HG02981 (cell line): ENCODE measurements around the gene NRG2.

Experiments used
- ATAC-seq: cut with Tn5 transposase; IDR thresholded peaks from one replicate; pipeline ENCODE4 v1.9.1; 2021; ENCODE audit warnings: mild to moderate bottlenecking, moderate library complexity; ENCODE audit not compliant: unreplicated experiment

Gene NRG2

GRCh38 chr5:139845846-139846681 lies 197.0 kb downstream of the NRG2 start:
- no peak for ATAC-seq

DNA sequence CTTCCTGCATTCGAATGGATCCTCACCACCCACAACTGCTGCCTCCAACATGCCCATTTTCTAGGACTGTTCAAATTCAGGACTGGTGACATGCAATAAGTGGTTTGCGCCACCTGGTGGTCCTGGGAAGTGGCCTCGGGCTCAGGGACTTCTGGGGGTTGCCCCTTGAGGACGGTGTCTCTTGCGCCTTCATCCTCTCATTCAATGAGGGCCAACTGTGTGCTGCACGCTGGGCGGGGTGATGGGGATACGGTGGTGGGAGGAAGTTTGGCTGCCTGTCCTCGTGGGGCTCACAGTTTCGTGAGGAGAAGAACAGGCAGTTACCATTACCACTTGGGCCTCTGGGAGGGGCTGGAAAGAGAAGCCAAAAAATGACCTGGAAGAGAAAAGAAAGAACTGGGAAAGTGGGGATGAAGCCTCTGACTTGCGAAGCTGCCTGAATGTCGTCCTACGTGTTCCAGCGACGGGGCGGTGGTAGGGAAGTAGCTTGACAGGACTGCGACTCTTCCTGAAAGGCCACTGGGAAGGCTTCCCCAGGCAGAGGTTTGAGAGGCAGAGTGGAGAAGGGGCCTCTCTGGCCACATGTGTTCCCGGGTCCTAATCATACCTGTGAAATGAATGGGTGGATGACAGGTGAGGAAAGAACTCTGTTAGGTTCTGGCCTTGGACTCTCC lies 198.5 kb downstream of the NRG2 start:
- peak; percentile 38 for ATAC-seq

DNA sequence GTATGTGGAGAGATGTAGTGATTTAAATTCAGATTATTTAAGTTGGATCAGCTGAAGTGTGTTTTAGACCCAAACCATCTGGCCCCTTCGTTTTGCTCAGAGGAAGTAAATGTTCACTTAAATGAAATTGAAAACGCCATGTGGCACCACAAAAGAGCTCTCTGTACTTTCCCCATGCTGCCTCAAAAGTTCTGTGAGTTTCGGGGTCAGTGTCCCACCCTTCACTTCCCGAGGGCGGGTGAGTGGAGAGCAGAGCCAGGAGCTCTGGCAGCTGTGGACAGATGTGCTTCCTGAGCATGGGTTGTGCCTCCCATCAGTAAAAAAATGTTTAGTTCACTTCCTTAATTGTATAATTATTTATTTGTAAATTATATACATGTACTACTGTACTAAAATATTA lies 199.1 kb downstream of the NRG2 start:
- no peak for ATAC-seq

DNA sequence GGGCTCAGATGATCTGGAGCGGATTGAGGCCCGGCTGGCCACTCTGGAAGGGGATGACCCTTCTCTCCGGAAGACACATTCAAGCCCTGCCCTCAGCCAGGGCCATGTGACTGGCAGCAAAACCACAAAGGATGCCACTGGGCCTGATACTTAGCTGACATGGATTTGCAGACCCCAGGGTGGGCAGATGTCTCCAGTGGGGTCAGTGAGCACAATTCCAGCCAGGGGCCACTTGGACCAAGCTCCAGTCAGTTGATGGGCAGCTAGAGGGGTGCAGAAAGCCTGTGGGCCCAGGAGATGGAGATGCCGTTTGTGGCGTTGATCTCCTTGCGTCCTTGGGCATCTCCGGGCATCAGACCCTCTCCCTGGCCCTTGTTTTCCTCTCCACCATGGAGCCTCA lies 200.8 kb downstream of the NRG2 start:
- no peak for ATAC-seq

- ATAC-seq, result no peak
These were observed 201.6 kb downstream of the NRG2 start for GRCh38 chr5:139841549-139841948.

DNA sequence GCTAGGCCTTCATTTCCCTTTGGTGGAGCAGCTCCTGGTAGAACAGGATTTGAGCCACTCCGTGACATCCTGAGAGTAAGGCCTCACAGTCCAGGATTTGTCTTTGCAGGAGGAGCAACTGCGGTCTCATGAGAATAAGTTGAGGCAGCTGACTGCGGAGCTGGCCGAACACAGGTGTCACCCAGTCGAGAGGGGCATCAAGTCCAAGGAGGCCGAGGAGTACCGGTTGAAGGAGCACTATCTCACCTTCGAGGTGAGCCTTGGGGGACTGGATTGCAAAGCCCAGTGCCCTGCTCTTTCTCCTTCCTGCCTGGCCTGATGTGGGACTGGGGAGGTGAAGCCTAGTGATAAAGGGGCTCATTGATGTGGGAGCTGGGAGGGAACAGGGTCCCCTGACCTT lies 203.2 kb downstream of the NRG2 start:
- ATAC-seq, result no peak

DNA sequence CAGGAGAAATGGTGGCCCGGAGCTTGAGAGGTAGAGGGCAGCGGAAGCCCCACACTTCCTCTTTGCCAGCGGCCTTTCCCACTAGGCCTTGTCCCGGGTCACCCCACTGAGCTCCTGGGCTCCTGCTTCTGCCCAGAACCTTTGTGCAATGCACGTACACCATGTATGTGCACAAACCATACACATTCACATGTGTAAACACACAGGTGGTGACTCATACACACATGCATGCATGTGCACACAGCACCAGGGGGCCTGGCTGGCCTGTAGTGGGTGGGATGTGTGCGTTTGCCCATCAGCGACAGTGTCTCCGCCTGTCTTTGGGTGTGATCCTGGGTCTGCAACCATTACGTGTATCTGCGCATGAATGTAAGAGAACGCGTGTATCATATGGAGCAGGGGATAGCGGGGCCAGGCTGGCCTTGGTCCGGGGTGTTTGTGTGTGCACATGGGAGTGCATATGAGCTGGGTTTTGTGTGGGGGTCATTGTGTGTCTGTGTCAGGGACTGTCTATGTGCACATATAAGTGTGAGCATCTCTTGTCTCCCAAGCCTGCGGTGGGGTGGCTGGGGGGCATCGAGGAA lies 203.8 kb downstream of the NRG2 start:
- ATAC-seq, result no peak

DNA sequence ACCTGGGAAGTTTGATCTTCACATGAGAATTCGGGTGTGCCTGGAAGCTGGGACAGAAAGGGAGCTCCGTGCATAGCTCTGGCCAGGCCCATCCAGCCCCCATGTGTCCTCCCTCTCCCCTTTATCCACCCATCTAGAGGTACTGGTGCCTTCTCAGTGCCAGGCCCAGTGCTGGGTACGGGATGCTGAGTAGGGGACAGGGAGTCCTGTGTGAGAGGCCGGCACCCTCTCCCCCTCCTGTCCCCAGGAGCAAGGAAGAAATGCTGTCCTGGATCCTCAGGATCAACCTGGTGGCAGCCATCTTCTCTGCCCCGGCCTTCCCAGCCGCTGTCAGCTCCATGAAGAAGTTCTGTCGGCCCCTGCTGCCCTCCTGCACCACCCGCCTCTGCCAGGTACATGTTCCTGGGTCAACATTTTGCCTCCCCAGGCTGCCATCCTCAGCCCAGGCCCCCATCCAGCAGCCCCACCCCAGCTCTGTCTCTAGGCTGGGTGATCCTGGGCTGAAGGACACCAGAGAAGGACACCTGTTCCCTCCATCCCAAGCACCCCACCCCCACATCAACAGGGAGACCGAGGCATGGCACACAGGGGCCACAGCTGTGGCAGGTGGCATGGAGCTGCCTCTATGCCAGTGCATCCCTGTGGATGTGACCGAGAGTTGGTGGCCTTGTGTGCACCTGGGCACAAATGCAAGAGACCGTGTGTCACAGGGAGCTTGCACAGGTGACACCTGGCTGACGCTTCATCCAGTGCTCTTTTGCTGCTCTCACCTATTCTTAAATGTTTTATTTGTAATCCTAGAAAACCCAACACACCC lies 204.5 kb downstream of the NRG2 start:
- no peak for ATAC-seq

DNA sequence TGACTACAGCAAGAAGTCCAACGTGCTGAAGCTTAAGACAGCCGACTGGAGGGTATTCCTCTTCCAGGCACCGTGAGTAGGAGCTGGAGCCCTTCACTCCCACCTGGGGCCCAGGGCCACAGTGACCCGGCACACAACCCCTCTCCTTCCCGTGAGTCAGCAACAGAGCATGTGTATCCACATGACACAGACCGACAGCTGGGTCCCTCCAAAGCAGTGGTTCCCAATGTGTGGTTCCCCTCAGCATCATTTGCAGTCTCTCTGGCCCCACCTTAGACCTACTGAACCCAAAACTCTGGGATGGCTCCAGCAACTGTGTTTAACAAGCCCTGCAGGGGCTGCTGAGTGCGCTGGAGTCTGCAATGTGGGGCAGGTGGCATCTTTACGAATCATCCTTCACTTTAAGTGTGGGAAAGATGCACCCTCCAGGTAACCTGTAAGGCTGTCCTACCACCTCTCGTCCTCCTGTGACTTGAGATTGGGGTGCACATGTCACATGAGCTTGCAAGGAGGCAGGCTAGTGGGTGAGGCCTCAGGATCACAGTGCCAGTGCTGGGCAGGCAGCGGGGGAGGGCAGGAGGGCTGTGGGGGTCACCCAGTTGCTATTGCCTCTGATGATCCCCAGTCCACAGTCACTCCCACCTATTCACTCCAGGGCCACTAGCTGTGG lies 205.3 kb downstream of the NRG2 start:
- ATAC-seq, result no peak

- ATAC-seq, result no peak
These were observed 206.5 kb downstream of the NRG2 start for GRCh38 chr5:139836469-139837208.

GRCh38 chr5:139835656-139836055 lies 207.4 kb downstream of the NRG2 start:
- no peak for ATAC-seq

DNA sequence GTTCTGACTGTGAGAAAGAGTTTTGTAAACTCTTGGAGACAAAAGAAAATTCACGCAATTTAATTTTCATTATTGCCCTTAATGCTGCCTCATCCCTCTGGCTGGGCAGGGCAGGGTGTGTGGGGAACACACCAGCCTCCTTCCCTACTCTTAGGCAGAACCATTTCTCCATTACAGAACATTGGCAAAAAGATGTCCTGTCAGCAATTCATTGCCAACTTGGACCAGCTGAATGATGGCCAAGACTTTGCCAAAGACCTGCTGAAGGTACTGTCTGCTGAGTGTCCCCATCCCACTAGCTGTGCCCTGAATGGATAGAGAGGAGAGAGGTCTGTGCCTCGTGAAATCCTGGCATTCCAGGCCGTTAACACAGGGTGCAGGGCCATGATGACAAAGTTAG lies 209.6 kb downstream of the NRG2 start:
- ATAC-seq, result no peak

- ATAC-seq, result no peak
These were observed 211.5 kb downstream of the NRG2 start for GRCh38 chr5:139831624-139832023.

DNA sequence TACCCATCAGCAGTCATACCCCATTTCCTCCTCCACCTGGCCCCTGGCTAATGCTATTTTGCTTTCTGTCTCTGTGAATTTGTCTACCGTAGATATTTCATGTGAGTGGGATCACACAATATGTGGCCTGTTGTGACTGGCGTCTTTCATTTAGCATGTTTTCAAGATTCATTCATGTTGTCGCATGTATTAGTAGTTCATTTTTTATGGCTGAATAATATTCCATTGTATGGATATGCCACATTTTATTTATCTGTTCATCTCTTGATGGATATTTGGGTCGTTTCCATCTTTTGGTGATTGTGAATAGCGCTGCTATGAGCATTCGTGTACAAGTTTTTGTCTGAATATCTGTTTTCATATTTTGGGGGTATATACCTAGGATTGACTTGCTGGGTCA lies 213.6 kb downstream of the NRG2 start:
- ATAC-seq, result no peak

GRCh38 chr5:139828207-139828895 lies 214.7 kb downstream of the NRG2 start:
- ATAC-seq, result no peak

GRCh38 chr5:139825690-139826089 lies 217.4 kb downstream of the NRG2 start:
- ATAC-seq, result no peak

GRCh38 chr5:139823757-139824355 lies 219.2 kb downstream of the NRG2 start:
- no peak for ATAC-seq

GRCh38 chr5:139822553-139823425 lies 220.3 kb downstream of the NRG2 start:
- no peak for ATAC-seq
